ENCODE results near the gene ZNF90. TPM values are rescaled to one million over a fixed set of nuclear protein-coding genes. Genes with fewer than 3 reads are reported as not detected.

ZNF90 gene
- total and polyA plus RNA-seq, 2 donors (not counting 1 experiment from before 2014, with no cell fraction given), result 9.7 to 15.8 TPM

DNA sequence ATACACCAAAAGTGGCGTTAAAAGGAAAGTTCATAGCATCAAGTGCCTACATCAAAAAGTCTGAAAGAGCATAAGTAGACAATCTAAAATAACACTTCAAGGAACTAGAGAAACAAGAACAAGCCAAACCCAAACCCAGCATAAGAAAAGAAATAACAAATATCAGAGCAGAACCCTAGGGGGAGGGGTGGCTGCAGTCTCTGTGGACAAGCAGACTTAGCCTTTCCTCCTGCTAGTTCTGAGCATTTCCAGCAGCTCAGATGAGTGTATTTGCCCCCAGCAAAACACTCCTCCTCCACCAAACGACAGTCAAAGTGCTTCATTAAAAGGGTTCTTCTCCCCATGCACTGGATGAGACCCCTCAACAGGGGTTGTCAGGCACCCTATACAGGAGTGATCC, 7.1 kb upstream of the ZNF90 start:
- Histone ChIP-seq H3K36me3 (replicated peaks in 1 of 2; ENCODE audit: control extremely low read depth in 1 of 2, control insufficient read depth in 1 of 2, extremely low read depth in 1 of 2, insufficient read depth in 2 of 2, low read length in 1 of 2) (no peaks in the 10 kb centered on the region), H3K4me1 (ENCODE audit: control insufficient read depth in 2 of 2, insufficient read depth in 2 of 2, low read length in 2 of 2) (no peaks in the 10 kb centered on the region), H3K79me2 (ENCODE audit: control insufficient read depth, insufficient read depth, low read length) (no peaks in the 10 kb centered on the region), H3K4me2 (replicated peaks; ENCODE audit: low read depth, low read length, poor library complexity, severe bottlenecking) (no peak overlapping the region), H3K4me3 (ENCODE audit: control extremely low read depth in 1 of 5, extremely low read depth in 1 of 5, insufficient read depth in 1 of 5, low read depth in 2 of 5, low read length in 4 of 5) (no peak overlapping the region), H3K27ac (ENCODE audit: low read length in 2 of 2) (no peak overlapping the region), H2AFZ (ENCODE audit: insufficient read depth, low read depth, low read length, poor library complexity, severe bottlenecking) (no peak overlapping the region), H3K9ac (ENCODE audit: low read length) (no peak overlapping the region), H3K27me3 (replicated peaks in 1 of 4; ENCODE audit: control extremely low read depth in 1 of 4, control insufficient read depth in 3 of 4, insufficient read depth in 4 of 4, low read length in 3 of 4) (peaks cover 0 to 18% (median 6%) of the 10 kb centered on the region in 4 experiments), H3K9me3 (ENCODE audit: control extremely low read depth in 1 of 3, control insufficient read depth in 2 of 3, insufficient read depth in 1 of 3, low read length in 2 of 3) (peaks cover 0 to 19% (median 2%) of the 10 kb centered on the region in 3 donors), H4K20me1 (ENCODE audit: control insufficient read depth, insufficient read depth, low read length, poor library complexity, severe bottlenecking) (no peaks in the 10 kb centered on the region)
- WGBS (ENCODE audit: insufficient coverage), result no CpG with 5 or more reads among the region's 2 CpGs
- peaks cover 24% of the 10 kb centered on the region for H3K27me3 Mint-ChIP-seq
- no peak overlapping the region for H3K4me3 Mint-ChIP-seq
- H3K9me3 Mint-ChIP-seq (ENCODE audit: insufficient read depth), result no peaks in the 10 kb centered on the region
- ChIA-PET CTCF (no interaction called here), POLR2A (no interaction called here)
- DNase-seq (no peak), ATAC-seq (ENCODE audit: low read depth) (no peak)
- H3K27ac Mint-ChIP-seq, result no peak overlapping the region
- intact Hi-C loops (cut with micrococcal nuclease), result loop anchor here (10.0 kb wide), 1 partner anchor 556 kb away; the partner anchor contains the start of genes NDUFA13 and TSSK6
- TF ChIP-seq EZH2 (IDR thresholded peaks at IDR 0.05; ENCODE audit: borderline replicate concordance, insufficient read depth, low read depth, low read length, poor library complexity, severe bottlenecking), result no peak
- TF ChIP-seq, protein P1, sequence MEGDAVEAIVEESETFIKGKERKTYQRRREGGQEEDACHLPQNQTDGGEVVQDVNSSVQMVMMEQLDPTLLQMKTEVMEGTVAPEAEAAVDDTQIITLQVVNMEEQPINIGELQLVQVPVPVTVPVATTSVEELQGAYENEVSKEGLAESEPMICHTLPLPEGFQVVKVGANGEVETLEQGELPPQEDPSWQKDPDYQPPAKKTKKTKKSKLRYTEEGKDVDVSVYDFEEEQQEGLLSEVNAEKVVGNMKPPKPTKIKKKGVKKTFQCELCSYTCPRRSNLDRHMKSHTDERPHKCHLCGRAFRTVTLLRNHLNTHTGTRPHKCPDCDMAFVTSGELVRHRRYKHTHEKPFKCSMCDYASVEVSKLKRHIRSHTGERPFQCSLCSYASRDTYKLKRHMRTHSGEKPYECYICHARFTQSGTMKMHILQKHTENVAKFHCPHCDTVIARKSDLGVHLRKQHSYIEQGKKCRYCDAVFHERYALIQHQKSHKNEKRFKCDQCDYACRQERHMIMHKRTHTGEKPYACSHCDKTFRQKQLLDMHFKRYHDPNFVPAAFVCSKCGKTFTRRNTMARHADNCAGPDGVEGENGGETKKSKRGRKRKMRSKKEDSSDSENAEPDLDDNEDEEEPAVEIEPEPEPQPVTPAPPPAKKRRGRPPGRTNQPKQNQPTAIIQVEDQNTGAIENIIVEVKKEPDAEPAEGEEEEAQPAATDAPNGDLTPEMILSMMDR (IDR thresholded peaks at IDR 0.05), result no peak
- H3K4me1 Mint-ChIP-seq, result no peaks in the 10 kb centered on the region

DNA sequence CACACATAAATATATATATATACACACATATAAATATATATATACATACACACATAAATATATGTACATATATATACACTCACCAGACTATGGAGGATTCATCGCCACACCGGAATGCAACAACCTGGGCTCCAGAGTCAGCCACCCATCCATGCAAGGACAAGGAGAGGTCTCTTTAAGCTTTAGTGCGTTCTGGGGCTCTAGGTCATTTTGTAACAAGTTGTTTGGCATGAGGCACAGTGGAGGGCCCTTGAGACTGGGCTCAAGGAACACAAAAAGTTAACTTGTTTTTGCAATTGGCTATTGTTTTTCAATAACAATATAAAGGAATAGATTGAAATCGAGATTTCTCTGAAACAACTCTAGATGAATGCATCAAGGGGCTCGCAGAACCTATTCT, 4.9 kb upstream of the ZNF90 start:
- H3K4me3 ChIP-seq (ENCODE audit: control extremely low read depth in 1 of 5, extremely low read depth in 1 of 5, insufficient read depth in 1 of 5, low read depth in 2 of 5, low read length in 4 of 5), result no peak overlapping the region
- 90% methylated on average over 2 of the region's 5 CpGs for WGBS (ENCODE audit: insufficient coverage)
- POLR2A ChIA-PET, result no interaction called here
- no peak overlapping the region for H3K27ac Mint-ChIP-seq
- peaks cover 0 to 1% of the 10 kb centered on the region in 2 donors for H3K4me1 ChIP-seq (ENCODE audit: control insufficient read depth in 2 of 2, insufficient read depth in 2 of 2, low read length in 2 of 2)
- intact Hi-C loops (cut with micrococcal nuclease), result loop anchor here (10.0 kb wide), 1 partner anchor 558 kb away; the partner anchor contains the start of genes NDUFA13 and TSSK6
- H3K9ac ChIP-seq (ENCODE audit: low read length), result no peak overlapping the region
- no peak overlapping the region for H2AFZ ChIP-seq (ENCODE audit: insufficient read depth, low read depth, low read length, poor library complexity, severe bottlenecking)
- peaks cover 0 to 33% (median 0%) of the 10 kb centered on the region in 3 donors for H3K9me3 ChIP-seq (ENCODE audit: control extremely low read depth in 1 of 3, control insufficient read depth in 2 of 3, insufficient read depth in 1 of 3, low read length in 2 of 3)
- no peak for DNase-seq
- peaks cover 4% of the 10 kb centered on the region for H3K4me1 Mint-ChIP-seq
- H4K20me1 ChIP-seq (ENCODE audit: control insufficient read depth, insufficient read depth, low read length, poor library complexity, severe bottlenecking), result no peaks in the 10 kb centered on the region
- H3K27ac ChIP-seq (ENCODE audit: low read length in 2 of 2), result no peak overlapping the region
- H3K4me3 Mint-ChIP-seq, result no peak overlapping the region
- peaks cover 17% of the 10 kb centered on the region for H3K27me3 Mint-ChIP-seq
- H3K9me3 Mint-ChIP-seq (ENCODE audit: insufficient read depth), result no peaks in the 10 kb centered on the region
- H3K79me2 ChIP-seq (ENCODE audit: control insufficient read depth, insufficient read depth, low read length), result peaks cover under 1% of the 10 kb centered on the region
- ATAC-seq (ENCODE audit: low read depth), result no peak
- H3K4me2 ChIP-seq (replicated peaks; ENCODE audit: low read depth, low read length, poor library complexity, severe bottlenecking), result no peak overlapping the region
- peaks cover 0 to 6% (median 2%) of the 10 kb centered on the region in 4 experiments for H3K27me3 ChIP-seq (replicated peaks in 1 of 4; ENCODE audit: control extremely low read depth in 1 of 4, control insufficient read depth in 3 of 4, insufficient read depth in 4 of 4, low read length in 3 of 4)
- CTCF ChIA-PET, result no interaction called here
- TF ChIP-seq, protein P1 (IDR thresholded peaks at IDR 0.05), result no peak
- TF ChIP-seq EZH2 (IDR thresholded peaks at IDR 0.05; ENCODE audit: borderline replicate concordance, insufficient read depth, low read depth, low read length, poor library complexity, severe bottlenecking), result no peak
- H3K36me3 ChIP-seq (replicated peaks in 1 of 2; ENCODE audit: control extremely low read depth in 1 of 2, control insufficient read depth in 1 of 2, extremely low read depth in 1 of 2, insufficient read depth in 2 of 2, low read length in 1 of 2), result no peaks in the 10 kb centered on the region

Measured in B cell (primary cell).